ENCODE results near the gene NRXN3.

Gene NRXN3

DNA sequence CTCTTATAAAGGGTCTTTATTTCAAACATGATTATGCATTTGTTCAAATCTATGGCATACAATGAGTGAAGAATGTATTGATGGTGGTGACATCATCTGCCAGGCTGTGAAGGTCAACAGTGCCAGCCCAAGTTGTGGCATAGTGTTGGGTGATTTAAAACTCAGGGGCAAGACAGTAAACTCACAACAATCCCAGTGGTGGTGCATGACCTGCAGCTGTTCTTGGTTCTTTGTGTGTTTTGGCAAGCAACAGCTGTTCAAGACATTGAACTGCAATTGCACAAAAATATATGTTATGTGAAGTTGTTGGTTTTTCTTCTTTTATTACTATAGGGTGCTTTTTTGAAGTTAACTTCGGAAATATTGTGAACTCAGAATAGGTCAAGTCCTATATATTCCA is 851.6 kb downstream of the NRXN3 start:
- Histone ChIP-seq H3K4me3 (replicated peaks; ENCODE audit: low read depth, low read length) (no peak overlapping the region), H3K27me3 (replicated peaks; ENCODE audit: control insufficient read depth, insufficient read depth, low read length) (no peaks in the 10 kb centered on the region), H3K36me3 (ENCODE audit: control insufficient read depth, insufficient read depth, low read length) (no peaks in the 10 kb centered on the region)
- TF ChIP-seq, protein P1, sequence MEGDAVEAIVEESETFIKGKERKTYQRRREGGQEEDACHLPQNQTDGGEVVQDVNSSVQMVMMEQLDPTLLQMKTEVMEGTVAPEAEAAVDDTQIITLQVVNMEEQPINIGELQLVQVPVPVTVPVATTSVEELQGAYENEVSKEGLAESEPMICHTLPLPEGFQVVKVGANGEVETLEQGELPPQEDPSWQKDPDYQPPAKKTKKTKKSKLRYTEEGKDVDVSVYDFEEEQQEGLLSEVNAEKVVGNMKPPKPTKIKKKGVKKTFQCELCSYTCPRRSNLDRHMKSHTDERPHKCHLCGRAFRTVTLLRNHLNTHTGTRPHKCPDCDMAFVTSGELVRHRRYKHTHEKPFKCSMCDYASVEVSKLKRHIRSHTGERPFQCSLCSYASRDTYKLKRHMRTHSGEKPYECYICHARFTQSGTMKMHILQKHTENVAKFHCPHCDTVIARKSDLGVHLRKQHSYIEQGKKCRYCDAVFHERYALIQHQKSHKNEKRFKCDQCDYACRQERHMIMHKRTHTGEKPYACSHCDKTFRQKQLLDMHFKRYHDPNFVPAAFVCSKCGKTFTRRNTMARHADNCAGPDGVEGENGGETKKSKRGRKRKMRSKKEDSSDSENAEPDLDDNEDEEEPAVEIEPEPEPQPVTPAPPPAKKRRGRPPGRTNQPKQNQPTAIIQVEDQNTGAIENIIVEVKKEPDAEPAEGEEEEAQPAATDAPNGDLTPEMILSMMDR (IDR thresholded peaks at IDR 0.05; ENCODE audit: insufficient read depth, low read length, poor library complexity, severe bottlenecking) = no peak
- no peak for DNase-seq (ENCODE audit: extremely low read depth, insufficient read length)

DNA sequence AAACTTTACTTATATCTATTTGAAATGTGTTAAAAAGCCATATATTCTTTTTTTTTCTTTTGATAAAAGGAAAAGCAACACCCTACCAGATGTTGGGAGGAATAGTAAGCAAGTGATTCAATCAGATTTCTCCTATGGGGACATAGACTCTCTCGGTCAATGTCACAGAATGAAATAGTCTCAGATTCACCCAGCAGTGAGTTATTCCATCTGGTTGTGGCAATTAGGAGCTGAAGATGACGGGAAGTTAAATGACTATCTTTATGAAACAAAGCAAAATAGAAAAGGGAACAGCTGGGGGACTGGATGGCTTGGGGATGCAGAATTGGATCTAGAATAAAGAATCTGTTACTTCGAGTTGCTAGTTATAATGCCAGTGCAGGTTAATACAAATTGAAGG is 857.0 kb downstream of the NRXN3 start:
- no peak for DNase-seq (ENCODE audit: extremely low read depth, insufficient read length)
- Histone ChIP-seq H3K36me3 (ENCODE audit: control insufficient read depth, insufficient read depth, low read length) (no peaks in the 10 kb centered on the region), H3K27me3 (replicated peaks; ENCODE audit: control insufficient read depth, insufficient read depth, low read length) (no peaks in the 10 kb centered on the region), H3K4me3 (replicated peaks; ENCODE audit: low read depth, low read length) (no peak overlapping the region)
- TF ChIP-seq, protein P1 (IDR thresholded peaks at IDR 0.05; ENCODE audit: insufficient read depth, low read length, poor library complexity, severe bottlenecking) = no peak

DNA sequence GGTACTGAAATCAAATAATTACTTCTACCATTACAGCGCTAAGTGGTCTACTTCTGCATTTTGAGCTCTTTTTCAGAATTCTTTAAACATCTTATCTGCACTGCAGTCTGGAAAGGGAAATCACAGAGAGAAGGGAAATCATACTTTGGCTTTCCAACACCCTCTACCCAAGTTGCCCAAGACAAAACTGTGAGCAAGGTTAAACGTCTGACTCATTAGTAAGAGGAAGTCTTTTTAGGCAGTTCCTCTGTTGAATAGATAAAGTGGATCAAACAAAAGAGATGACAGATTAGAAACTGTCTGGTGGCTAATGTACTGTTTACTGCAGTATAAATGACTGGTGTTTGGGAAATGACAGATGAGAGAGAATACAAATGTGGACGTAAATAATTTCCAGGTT is 858.1 kb downstream of the NRXN3 start:
- Histone ChIP-seq H3K27me3 (replicated peaks; ENCODE audit: control insufficient read depth, insufficient read depth, low read length) (no peaks in the 10 kb centered on the region), H3K4me3 (replicated peaks; ENCODE audit: low read depth, low read length) (no peak overlapping the region), H3K36me3 (ENCODE audit: control insufficient read depth, insufficient read depth, low read length) (no peaks in the 10 kb centered on the region)
- TF ChIP-seq, protein P1 (IDR thresholded peaks at IDR 0.05; ENCODE audit: insufficient read depth, low read length, poor library complexity, severe bottlenecking) = no peak
- no peak for DNase-seq (ENCODE audit: extremely low read depth, insufficient read length)

DNA sequence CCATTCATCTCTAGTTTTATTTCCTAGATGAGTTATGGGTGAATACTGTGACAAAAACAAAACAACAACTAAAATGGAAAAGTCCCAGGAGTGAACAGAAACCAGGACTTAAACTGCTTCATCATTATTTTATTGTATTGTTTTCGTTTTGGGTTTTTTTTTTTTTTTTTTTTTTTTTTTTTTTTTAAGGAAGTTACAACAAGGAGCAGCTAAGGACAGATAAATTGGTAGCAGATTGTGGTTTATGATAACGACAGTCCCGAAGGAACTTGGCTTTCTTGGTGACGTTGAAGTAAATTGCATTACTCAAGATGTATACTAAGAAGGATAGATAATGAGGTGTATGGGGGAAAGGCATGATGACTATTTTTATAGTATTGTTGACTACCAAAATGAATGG is 866.3 kb downstream of the NRXN3 start:
- Histone ChIP-seq H3K36me3 (ENCODE audit: control insufficient read depth, insufficient read depth, low read length) (no peaks in the 10 kb centered on the region), H3K27me3 (replicated peaks; ENCODE audit: control insufficient read depth, insufficient read depth, low read length) (no peaks in the 10 kb centered on the region), H3K4me3 (replicated peaks; ENCODE audit: low read depth, low read length) (no peak overlapping the region)
- TF ChIP-seq, protein P1 (IDR thresholded peaks at IDR 0.05; ENCODE audit: insufficient read depth, low read length, poor library complexity, severe bottlenecking) = no peak
- DNase-seq (ENCODE audit: extremely low read depth, insufficient read length) = no peak

DNA sequence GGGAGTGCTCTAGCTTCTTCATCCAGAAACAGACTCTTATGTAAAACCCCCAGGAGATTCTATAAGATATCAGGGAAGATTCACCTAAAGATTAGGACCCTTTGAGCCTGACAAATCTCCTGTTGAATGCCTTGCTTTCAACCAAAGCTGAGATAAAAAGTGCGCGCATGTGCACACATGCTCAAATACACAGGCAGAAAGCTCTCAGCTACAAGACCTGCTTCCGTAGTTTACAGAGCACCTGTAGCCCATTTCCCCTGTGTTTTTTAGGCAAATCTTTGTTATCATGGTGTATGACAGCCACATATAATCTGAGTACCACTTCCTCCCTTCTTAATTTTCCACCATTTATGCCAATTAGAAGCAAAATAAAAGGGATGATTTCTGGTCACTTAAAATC is 866.9 kb downstream of the NRXN3 start:
- Histone ChIP-seq H3K36me3 (ENCODE audit: control insufficient read depth, insufficient read depth, low read length) (no peaks in the 10 kb centered on the region), H3K4me3 (replicated peaks; ENCODE audit: low read depth, low read length) (no peak overlapping the region), H3K27me3 (replicated peaks; ENCODE audit: control insufficient read depth, insufficient read depth, low read length) (no peaks in the 10 kb centered on the region)
- DNase-seq (ENCODE audit: extremely low read depth, insufficient read length) = no peak
- TF ChIP-seq, protein P1 (IDR thresholded peaks at IDR 0.05; ENCODE audit: insufficient read depth, low read length, poor library complexity, severe bottlenecking) = no peak

DNA sequence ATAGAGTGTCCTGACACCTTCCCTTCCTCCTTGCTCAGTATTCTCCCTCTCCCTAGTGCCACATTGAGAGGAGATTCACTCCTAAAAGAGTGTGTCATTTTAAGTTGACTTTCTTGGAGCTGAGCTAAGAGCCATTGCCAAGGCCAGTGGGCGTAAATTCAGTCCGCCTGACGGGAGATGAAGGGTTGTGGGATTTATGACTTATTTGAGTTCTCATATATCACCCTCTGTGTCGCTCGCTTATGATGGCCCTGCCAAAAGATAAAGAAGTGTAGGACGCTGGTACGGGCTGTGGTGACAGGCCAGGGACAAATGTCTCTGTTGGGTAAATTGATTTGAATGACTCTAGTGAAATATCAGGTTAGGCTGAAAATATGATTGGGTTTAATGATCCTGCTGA is 867.4 kb downstream of the NRXN3 start:
- TF ChIP-seq, protein P1 (IDR thresholded peaks at IDR 0.05; ENCODE audit: insufficient read depth, low read length, poor library complexity, severe bottlenecking) = no peak
- DNase-seq (ENCODE audit: extremely low read depth, insufficient read length) = no peak
- H3K4me3 ChIP-seq (replicated peaks; ENCODE audit: low read depth, low read length) = no peak overlapping the region
- H3K27me3 ChIP-seq (replicated peaks; ENCODE audit: control insufficient read depth, insufficient read depth, low read length) = no peaks in the 10 kb centered on the region
- H3K36me3 ChIP-seq (ENCODE audit: control insufficient read depth, insufficient read depth, low read length) = no peaks in the 10 kb centered on the region

Data from GM06990 (cell line).